NT2/D1 (cell line): ENCODE results near the gene SLC47A2.

ENCODE experiments used
- SUZ12 ChIP-seq: IDR thresholded peaks from 2 replicates; pipeline ENCODE4 v1.6.1; 2011; ENCODE audit not compliant: insufficient read length, insufficient read depth; ENCODE audit errors: extremely low read depth
- ZNF274 ChIP-seq: IDR thresholded peaks from 2 replicates; pipeline ENCODE4 v1.6.1; 2011; ENCODE audit warnings: mild to moderate bottlenecking, low read depth, low read length

- no peak for TF ChIP-seq ZNF274
- no peak for TF ChIP-seq SUZ12
Observed at GRCh38 chr17:19629449-19629848, 86.9 kb downstream of the SLC47A2 start.
